H1 (cell line): ENCODE measurements around the gene SCO2. TPM values are rescaled to one million over a fixed set of nuclear protein-coding genes. Genes with fewer than 3 reads are reported as not detected.

Source experiments
- BACH1 ChIP-seq: IDR thresholded peaks from 2 replicates; pipeline ENCODE4 v1.6.1; 2012; ENCODE audit warnings: low read length, improper control_type of control experiment
- CHD2 ChIP-seq: IDR thresholded peaks from 2 replicates; pipeline ENCODE4 v1.6.1; 2012; ENCODE audit warnings: low read length, improper control_type of control experiment
- CREB1 ChIP-seq: IDR thresholded peaks from 2 replicates; pipeline ENCODE4 v1.6.1; 2012; ENCODE audit warnings: inconsistent platforms
- EGR1 ChIP-seq: IDR thresholded peaks from 2 replicates; pipeline ENCODE4 v1.6.1; 2011; ENCODE audit warnings: low read depth, low read length, borderline replicate concordance
- EZH2 ChIP-seq: fragments of 200-600 bp; sonication (generic); IDR thresholded peaks from 2 replicates; pipeline ENCODE4 v1.7.1; 2012; ENCODE audit warnings: low read depth, mild to moderate bottlenecking, moderate library complexity, low read length, inconsistent platforms; ENCODE audit not compliant: severe bottlenecking
- GABPA ChIP-seq: IDR thresholded peaks from 2 replicates; pipeline ENCODE4 v1.6.1; 2011; ENCODE audit warnings: mild to moderate bottlenecking, low read length, moderate library complexity, borderline replicate concordance; ENCODE audit not compliant: insufficient read depth
- GTF2F1 ChIP-seq: IDR thresholded peaks from 2 replicates; pipeline ENCODE4 v1.6.1; 2012; ENCODE audit warnings: low read depth, low read length, improper control_type of control experiment, borderline replicate concordance
- KDM4A ChIP-seq: IDR thresholded peaks from one replicate; pipeline ENCODE4 v1.7.1; 2012; ENCODE audit warnings: low read depth, mild to moderate bottlenecking, moderate library complexity, low read length, inconsistent platforms; ENCODE audit not compliant: severe bottlenecking
- POLR2AphosphoS5 ChIP-seq: IDR thresholded peaks from 2 replicates; pipeline ENCODE4 v1.6.1; 2011; ENCODE audit warnings: low read depth, low read length
- RBBP5 ChIP-seq: IDR thresholded peaks from 2 replicates; pipeline ENCODE4 v1.7.1; 2012; ENCODE audit warnings: low read depth, mild to moderate bottlenecking, inconsistent platforms, low read length, moderate library complexity, borderline replicate concordance
- RNF2 ChIP-seq: fragments of 200-900, 300-1000 bp; sonication (generic); IDR thresholded peaks from 2 replicates; pipeline ENCODE4 v1.7.1; 2016; ENCODE audit warnings: borderline replicate concordance, low read depth, mild to moderate bottlenecking, antibody characterized with exemption, low read length; ENCODE audit not compliant: poor library complexity, severe bottlenecking; ENCODE audit errors: missing control alignments
- SP2 ChIP-seq: IDR thresholded peaks from 2 replicates; pipeline ENCODE4 v1.6.1; 2012; ENCODE audit warnings: mild to moderate bottlenecking, low read length, inconsistent platforms
- SUZ12 ChIP-seq: fragments of 200-600 bp; sonication (generic); IDR thresholded peaks from 2 replicates; pipeline ENCODE4 v1.6.1; 2012; ENCODE audit warnings: mild to moderate bottlenecking, inconsistent platforms, low read length, moderate library complexity, mixed read lengths
- TAF1 ChIP-seq: IDR thresholded peaks from 2 replicates; pipeline ENCODE4 v1.6.1; 2011; ENCODE audit warnings: mild to moderate bottlenecking, low read depth, low read length
- polyA plus RNA-seq, 7 experiments: library from polyadenylated mRNA; depleted of rRNA in 3 of 7; stranded (reverse) in 5 of 7; unstranded in 2 of 7; fragments of >200 nt in 5 of 7; fragments of 200-250 nt in 2 of 7; gene quantifications; 1 replicate in 5 of 7; 2 replicates in 1 of 7; 4 replicates in 1 of 7; pipeline versions ENCODE4 v1.2.1 to v1.2.3, GENCODE V29; 2011 to 2013; ENCODE audit warnings: missing spikeins in 2 of 7, mixed read lengths in 2 of 7
- total RNA-seq: library from RNA; stranded (reverse); fragmentation: NEBNext Ultra II Directional; extraction: Animal tissue kit (Norgen Biotek cat#: 25700); gene quantifications from 2 replicates; pipeline ENCODE4 v1.2.1, GENCODE V29; 2021
- TF ChIP-seq, protein P1 (sequence below): IDR thresholded peaks from 2 replicates; pipeline ENCODE4 v1.6.1; 2012; ENCODE audit warnings: low read length, inconsistent platforms
- TF ChIP-seq, protein P2 (sequence below): IDR thresholded peaks from 2 replicates; pipeline ENCODE4 v1.6.1; 2011; ENCODE audit warnings: low read depth, mild to moderate bottlenecking, low read length; ENCODE audit not compliant: insufficient read depth
- TF ChIP-seq, protein P3 (sequence below): IDR thresholded peaks from 2 replicates; pipeline ENCODE4 v1.6.1; 2011; ENCODE audit warnings: low read length, improper control_type of control experiment

SCO2 gene
- total and polyA plus RNA-seq, 2 of the 8 experiments (the other 6 are each of a cell fraction or from before 2014, with no cell fraction given), result 2.0 TPM; not detected in 1

DNA sequence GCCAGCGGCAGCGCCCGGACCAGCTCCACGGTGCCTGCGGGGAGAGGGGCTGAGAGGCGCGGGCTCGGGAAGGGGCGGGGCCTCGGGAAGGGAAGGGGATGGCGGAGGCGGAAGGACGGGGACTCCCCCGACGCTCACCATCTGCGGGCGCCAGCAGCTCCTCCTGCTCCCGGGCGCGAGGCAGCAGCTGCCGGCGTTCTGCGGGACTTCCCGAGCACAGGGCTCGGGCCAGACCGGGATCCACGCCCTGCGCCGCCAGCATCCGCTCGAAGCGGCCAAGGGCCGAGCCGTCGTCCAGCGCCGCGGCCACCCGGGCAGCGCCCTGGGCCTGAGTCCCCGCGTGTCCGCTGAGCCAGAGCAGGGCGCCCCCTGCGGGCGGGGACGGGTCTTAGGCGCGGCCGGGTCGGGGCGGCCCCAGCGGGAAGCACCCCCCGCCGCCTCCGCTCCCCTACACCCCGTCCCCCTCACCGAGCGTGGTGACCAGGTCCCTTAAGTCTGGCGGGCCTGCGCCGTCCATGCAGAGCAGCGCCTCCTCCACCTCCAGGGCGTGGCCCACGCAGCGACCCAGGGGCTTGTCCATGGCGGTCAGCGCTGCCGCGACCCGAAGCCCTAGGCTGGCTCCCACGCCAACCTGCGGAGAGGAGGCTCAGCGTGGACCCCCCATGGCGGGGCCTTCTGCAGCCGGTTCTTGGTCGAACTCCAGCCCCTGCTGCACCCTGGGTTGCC lies 873 bp upstream of the SCO2 start (continued):
- no peak for TF ChIP-seq GTF2F1
- TF ChIP-seq RNF2, result no peak
- TF ChIP-seq GABPA, result no peak
- TF ChIP-seq BACH1, result peak; percentile 67; the same call in 1 of the 2 replicates
- TF ChIP-seq CHD2, result no peak
- TF ChIP-seq, protein P1, sequence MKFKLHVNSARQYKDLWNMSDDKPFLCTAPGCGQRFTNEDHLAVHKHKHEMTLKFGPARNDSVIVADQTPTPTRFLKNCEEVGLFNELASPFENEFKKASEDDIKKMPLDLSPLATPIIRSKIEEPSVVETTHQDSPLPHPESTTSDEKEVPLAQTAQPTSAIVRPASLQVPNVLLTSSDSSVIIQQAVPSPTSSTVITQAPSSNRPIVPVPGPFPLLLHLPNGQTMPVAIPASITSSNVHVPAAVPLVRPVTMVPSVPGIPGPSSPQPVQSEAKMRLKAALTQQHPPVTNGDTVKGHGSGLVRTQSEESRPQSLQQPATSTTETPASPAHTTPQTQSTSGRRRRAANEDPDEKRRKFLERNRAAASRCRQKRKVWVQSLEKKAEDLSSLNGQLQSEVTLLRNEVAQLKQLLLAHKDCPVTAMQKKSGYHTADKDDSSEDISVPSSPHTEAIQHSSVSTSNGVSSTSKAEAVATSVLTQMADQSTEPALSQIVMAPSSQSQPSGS, result no peak
- no peak for TF ChIP-seq EZH2
- no peak for TF ChIP-seq TAF1
- no peak for TF ChIP-seq CREB1
- no peak for TF ChIP-seq SP2
- TF ChIP-seq, protein P2, sequence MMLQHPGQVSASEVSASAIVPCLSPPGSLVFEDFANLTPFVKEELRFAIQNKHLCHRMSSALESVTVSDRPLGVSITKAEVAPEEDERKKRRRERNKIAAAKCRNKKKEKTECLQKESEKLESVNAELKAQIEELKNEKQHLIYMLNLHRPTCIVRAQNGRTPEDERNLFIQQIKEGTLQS, result no peak
- peak; percentile 61 for TF ChIP-seq KDM4A
- no peak for TF ChIP-seq EGR1
- TF ChIP-seq, protein P3, sequence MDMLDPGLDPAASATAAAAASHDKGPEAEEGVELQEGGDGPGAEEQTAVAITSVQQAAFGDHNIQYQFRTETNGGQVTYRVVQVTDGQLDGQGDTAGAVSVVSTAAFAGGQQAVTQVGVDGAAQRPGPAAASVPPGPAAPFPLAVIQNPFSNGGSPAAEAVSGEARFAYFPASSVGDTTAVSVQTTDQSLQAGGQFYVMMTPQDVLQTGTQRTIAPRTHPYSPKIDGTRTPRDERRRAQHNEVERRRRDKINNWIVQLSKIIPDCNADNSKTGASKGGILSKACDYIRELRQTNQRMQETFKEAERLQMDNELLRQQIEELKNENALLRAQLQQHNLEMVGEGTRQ, result no peak
- TF ChIP-seq RBBP5, result no peak
- TF ChIP-seq SUZ12, result no peak
- no peak for TF ChIP-seq POLR2AphosphoS5
